Upper lobe of left lung (tissue), 4 donors: ENCODE results near the gene SNAPIN.

Source experiments
- CTCF ChIP-seq, 6 experiments: fragments of 450-650 bp in 4 of 6; fragments of 200-600 bp in 2 of 6; sonication (generic) in 2 of 6; IDR thresholded peaks; one replicate each; pipeline ENCODE4 v1.5.1; 2016 to 2019; ENCODE audit warnings: antibody characterized with exemption in 6 of 6
- POLR2A ChIP-seq, 4 donors: fragments of 450-650 bp; IDR thresholded peaks; one replicate each; pipeline ENCODE4 v1.5.1; 2016 to 2017; ENCODE audit warnings: antibody characterized with exemption in 4 of 4, mild to moderate bottlenecking in 2 of 4
- POLR2AphosphoS5 ChIP-seq, 2 donors: sonication (generic); formaldehyde crosslinking; IDR thresholded peaks; one replicate each; pipeline ENCODE4 v1.5.1; 2017; ENCODE audit warnings: antibody characterized with exemption in 2 of 2

- TF ChIP-seq POLR2AphosphoS5 (IDR thresholded peaks at IDR 0.05) (no peak), CTCF (IDR thresholded peaks at IDR 0.05) (no peak), POLR2A (IDR thresholded peaks at IDR 0.05) (no peak)
Measured at GRCh38 chr1:153636312-153636711, 22.2 kb upstream of the SNAPIN start.
